AG09309 (cell line): ENCODE results near the gene CRNKL1.

Experiments used
- DNase-seq: peaks from one replicate; pipeline ENCODE4 v3.0.0-alpha.2; 2010; ENCODE audit warnings: low read depth
- H3K4me3 ChIP-seq: 2 replicates; pipeline ENCODE4 v1.5.1; 2011; ENCODE audit warnings: mild to moderate bottlenecking, low read depth, low read length, moderate library complexity; ENCODE audit not compliant: control insufficient read depth
- TF ChIP-seq, protein P1 (sequence below): IDR thresholded peaks from 2 replicates; pipeline ENCODE4 v1.5.1; 2011; ENCODE audit warnings: mild to moderate bottlenecking, low read depth, low read length, inconsistent platforms; ENCODE audit not compliant: insufficient read depth, control insufficient read depth; ENCODE audit errors: missing control alignments

Gene CRNKL1

DNA sequence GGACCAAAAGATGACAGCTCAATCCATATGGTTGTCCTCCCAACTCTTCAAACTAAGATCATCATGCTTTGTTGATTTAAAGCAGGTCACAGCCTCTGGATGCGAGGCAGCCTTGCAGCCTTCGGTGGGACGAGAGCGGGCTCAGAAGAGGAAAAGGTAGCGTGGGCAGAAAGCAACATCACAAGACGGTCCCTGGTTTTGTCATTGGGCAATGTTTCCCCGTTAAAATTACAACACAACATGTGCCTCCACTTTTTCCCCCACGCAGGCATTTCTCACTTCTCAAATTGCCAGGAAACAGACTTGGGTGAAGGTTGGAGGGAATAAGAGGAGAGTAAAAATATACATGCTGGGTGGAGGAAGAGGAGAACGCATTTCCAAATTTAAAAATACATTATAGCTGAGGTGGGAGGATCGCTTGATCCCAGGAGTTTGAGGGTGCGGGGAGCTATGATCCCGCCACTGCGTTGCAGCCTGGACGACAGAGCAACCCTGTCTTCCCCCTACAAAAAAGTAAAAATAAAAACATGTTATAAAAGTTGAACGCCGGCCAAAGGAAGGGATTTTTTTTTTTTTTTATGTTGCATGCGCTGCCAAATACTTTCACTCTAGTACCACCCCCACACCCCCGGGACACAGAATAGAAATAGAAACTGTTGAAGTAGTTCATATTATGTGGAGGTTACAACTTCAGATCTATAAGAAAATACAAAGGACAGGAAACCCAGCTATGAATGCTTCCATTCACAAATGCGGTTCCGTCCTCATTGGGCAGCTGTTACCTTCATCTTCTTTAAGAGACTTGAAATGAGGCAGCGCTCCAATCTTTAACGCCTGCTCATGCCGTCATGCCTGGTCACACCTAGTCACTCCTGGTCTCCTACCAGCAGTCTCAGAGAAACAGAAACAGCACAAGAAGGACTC, 49.0 kb downstream of the CRNKL1 start:
- no peak overlapping the region for H3K4me3 ChIP-seq
- no peak for DNase-seq
- TF ChIP-seq, protein P1, sequence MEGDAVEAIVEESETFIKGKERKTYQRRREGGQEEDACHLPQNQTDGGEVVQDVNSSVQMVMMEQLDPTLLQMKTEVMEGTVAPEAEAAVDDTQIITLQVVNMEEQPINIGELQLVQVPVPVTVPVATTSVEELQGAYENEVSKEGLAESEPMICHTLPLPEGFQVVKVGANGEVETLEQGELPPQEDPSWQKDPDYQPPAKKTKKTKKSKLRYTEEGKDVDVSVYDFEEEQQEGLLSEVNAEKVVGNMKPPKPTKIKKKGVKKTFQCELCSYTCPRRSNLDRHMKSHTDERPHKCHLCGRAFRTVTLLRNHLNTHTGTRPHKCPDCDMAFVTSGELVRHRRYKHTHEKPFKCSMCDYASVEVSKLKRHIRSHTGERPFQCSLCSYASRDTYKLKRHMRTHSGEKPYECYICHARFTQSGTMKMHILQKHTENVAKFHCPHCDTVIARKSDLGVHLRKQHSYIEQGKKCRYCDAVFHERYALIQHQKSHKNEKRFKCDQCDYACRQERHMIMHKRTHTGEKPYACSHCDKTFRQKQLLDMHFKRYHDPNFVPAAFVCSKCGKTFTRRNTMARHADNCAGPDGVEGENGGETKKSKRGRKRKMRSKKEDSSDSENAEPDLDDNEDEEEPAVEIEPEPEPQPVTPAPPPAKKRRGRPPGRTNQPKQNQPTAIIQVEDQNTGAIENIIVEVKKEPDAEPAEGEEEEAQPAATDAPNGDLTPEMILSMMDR, result no peak

DNA sequence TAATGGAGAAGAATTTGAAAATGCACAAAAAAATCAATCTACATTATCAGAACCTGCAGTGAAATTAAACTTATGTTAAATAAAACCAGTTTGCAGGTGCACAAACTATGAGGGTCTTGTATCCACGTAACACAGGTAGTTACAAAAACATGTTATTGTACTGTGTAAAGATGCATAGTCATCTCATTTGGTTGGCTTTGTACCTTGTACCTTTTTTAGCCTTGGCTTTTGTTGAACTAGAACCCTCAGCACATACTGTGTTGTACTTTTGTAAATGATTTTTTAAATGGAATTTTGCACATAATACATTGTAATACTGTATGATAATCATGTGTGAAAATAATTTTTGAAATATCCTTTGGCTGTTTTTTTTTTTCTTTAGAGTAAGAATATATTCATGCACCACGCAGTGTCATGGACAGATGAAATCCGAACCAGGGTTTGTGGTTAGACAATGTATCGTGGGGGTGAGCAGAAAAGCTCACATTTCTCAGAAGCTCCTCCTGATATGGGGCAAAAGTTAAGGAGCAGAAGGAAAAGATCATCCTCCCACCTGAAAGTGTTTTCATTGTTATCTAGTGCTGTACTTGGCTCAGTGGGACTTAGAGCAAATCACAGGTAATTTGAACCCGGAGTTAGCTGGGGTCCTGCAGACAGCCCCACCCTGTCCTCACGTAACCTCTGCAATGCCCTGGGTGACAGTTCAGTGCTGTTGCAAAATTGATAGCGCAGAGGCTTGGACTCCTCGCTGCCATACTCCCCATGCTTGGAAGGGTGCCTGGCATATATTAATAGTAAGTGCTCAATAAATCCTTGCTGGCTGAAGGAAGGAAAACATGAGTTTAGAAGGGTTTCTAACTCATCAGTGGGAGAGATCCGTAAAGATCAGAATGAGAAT, 49.9 kb downstream of the CRNKL1 start:
- H3K4me3 ChIP-seq, result no peak overlapping the region
- DNase-seq, result no peak
- TF ChIP-seq, protein P1, result no peak

DNA sequence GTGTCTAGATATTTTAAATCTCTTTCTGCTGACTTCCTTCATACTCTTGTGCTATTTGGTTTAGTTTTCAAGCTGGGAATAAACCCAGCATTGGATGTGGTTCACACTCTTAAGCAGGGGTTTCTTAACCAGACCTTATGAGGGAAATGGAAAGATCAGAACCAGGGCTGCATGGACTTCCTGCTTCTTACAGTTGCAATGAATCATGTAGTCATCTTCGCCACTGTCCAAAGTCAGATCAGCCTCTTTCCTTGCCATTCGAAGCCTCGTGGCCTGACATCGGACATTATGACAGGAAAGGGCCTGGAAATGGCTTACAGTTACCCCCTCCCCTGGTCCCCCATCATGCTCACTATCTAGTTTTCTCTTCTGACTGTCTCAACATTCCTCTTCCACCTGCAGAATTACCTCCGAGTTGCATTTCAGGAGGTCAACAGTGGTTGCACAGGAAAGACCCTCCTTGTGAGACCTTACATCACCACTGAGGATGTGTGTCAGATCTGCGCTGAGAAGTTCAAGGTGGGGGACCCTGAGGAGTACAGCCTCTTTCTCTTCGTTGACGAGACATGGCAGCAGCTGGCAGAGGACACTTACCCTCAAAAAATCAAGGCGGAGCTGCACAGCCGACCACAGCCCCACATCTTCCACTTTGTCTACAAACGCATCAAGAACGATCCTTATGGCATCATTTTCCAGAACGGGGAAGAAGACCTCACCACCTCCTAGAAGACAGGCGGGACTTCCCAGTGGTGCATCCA, 51.9 kb downstream of the CRNKL1 start:
- TF ChIP-seq, protein P1, result no peak
- DNase-seq, result no peak
- H3K4me3 ChIP-seq, result no peak overlapping the region

DNA sequence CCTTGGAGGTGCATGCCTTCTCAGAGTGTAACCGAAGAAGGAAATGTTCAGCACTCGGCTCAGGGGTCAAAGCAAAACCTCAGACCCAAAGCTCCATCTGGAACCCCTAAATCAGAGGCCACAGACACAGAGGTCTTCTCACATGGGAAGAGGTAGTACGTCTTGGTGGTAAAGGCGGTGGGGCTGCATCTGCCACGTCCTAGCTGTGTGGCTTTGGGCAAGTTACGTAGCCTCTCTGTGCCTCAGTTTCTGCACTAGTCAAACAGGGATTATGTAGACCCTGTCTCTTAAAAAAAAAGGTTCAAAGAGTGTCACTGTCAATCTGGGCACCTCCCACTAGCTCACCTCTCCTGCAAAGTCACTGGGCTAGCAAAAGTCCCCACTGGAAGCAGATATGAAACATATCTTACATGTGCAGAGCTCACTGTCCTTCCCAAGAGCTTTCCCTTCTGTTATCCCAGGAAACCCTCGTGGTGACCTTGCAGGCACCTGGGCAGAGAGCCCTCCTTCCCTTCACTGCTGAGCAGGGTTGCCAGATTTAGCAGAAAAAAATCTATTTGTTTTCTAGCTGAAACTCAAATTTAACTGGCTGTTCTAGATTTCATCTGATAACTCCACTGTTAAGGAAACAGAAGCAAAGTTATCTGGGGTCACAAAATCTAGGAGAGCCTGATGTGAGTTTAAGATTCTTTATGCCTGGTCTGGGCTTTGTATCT, 53.1 kb downstream of the CRNKL1 start:
- H3K4me3 ChIP-seq, result no peak overlapping the region
- DNase-seq, result no peak
- TF ChIP-seq, protein P1, result no peak

DNA sequence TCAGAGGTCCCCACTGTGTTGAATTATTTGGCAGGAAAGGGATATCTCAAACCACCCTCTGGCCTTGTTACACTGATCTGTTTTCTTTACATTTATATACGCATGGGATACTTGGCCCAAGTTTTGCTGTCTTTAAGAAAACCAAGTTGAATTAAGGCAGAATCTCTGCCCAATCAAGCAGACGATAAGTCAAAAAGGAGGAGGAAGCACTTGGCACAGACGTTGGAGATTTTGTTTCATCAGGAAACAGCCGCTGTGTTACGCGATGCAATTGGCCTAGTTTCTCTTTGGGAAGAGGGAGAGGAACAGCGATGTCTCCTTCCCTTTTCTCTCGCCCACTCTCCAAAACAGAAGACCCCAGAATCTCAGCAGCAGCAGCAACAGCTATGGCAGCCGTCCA, 55.3 kb downstream of the CRNKL1 start:
- DNase-seq, result no peak
- TF ChIP-seq, protein P1, result no peak
- H3K4me3 ChIP-seq, result no peak overlapping the region
